K562 (cell line): ENCODE measurements around the gene ANKRD13A. TPM values are rescaled to one million over a fixed set of nuclear protein-coding genes. Genes with fewer than 3 reads are reported as not detected.

Source experiments
- ARID1B ChIP-seq: fragments of 450-650 bp; IDR thresholded peaks from 2 replicates; pipeline ENCODE4 v1.6.1; 2016; ENCODE audit warnings: antibody characterized with exemption, mild to moderate bottlenecking, inconsistent platforms
- ARID3A ChIP-seq: IDR thresholded peaks from 2 replicates; pipeline ENCODE4 v1.6.1; 2012; ENCODE audit warnings: low read depth, low read length, improper control_type of control experiment, borderline replicate concordance
- BRD4 ChIP-seq: fragments of 200-600 bp; sonication (generic); IDR thresholded peaks from 2 replicates; pipeline ENCODE4 v1.6.1; 2017; ENCODE audit warnings: inconsistent platforms
- CREBBP ChIP-seq: IDR thresholded peaks from one replicate; pipeline ENCODE4 v1.6.1; 2012; ENCODE audit warnings: low read depth, mild to moderate bottlenecking, control low read depth, inconsistent platforms, low read length
- CXXC5 ChIP-seq: fragments of 250-450 bp; sonication (Bioruptor Pico); IDR thresholded peaks from 2 replicates; pipeline ENCODE4 v1.8.0; 2022; ENCODE audit warnings: inconsistent platforms, mild to moderate bottlenecking, moderate library complexity
- E2F3 ChIP-seq: fragments of 250-450 bp; sonication (Bioruptor Pico); IDR thresholded peaks from 2 replicates; pipeline ENCODE4 v1.4.0; 2020; ENCODE audit warnings: mild to moderate bottlenecking
- EGR1 ChIP-seq: fragments of 450-650 bp; conservative IDR thresholded peaks from 2 replicates; pipeline ENCODE4 v1.6.1; 2017; ENCODE audit warnings: mild to moderate bottlenecking
- ERF ChIP-seq: fragments of 450-650 bp; formaldehyde crosslinking; IDR thresholded peaks from 2 replicates; pipeline ENCODE4 v1.4.0; 2020; ENCODE audit warnings: mild to moderate bottlenecking, mixed read lengths
- FOXK2 ChIP-seq, 2 experiments: fragments of 450-650 bp; IDR thresholded peaks in 1 of 2; conservative IDR thresholded peaks in 1 of 2; 2 replicates each; pipeline ENCODE4 v1.6.1; 2016; ENCODE audit warnings: low read depth in 2 of 2, mild to moderate bottlenecking in 1 of 2
- HDAC3 ChIP-seq: fragments of 450-650 bp; IDR thresholded peaks from 2 replicates; pipeline ENCODE4 v1.6.1; 2018; ENCODE audit warnings: borderline replicate concordance, mild to moderate bottlenecking, moderate library complexity; ENCODE audit not compliant: partially characterized antibody
- HDGF ChIP-seq: fragments of 450-650 bp; IDR thresholded peaks from 2 replicates; pipeline ENCODE4 v1.6.1; 2016
- ID3 ChIP-seq, 2 experiments: fragments of 250-450 bp in 1 of 2; fragments of 450-650 bp in 1 of 2; sonication (Bioruptor Pico) in 1 of 2; IDR thresholded peaks; 2 replicates each; pipeline versions ENCODE4 v1.6.1 to v1.8.0; 2016 to 2021; ENCODE audit warnings: mild to moderate bottlenecking in 2 of 2, moderate library complexity in 2 of 2, missing compliant biosample characterization in 1 of 2, missing genetic modification characterization in 1 of 2
- JUN ChIP-seq, 2 experiments: sonication (generic) in 1 of 2; formaldehyde crosslinking in 1 of 2; IDR thresholded peaks; 2 replicates each; pipeline versions ENCODE4 v1.6.1 to v1.8.0; 2012 to 2022; ENCODE audit warnings: borderline replicate concordance in 2 of 2, mild to moderate bottlenecking in 2 of 2, improper control_type of control experiment in 1 of 2, low read depth in 1 of 2, low read length in 1 of 2, missing genetic modification reagents in 1 of 2
- JUNB ChIP-seq: fragments of 450-650 bp; formaldehyde crosslinking; conservative IDR thresholded peaks from 2 replicates; pipeline ENCODE4 v1.4.0; 2020; ENCODE audit warnings: mild to moderate bottlenecking
- KLF6 ChIP-seq: fragments of 250-450 bp; sonication (Bioruptor Pico); IDR thresholded peaks from 2 replicates; pipeline ENCODE4 v1.4.0; 2020; ENCODE audit warnings: mild to moderate bottlenecking, moderate library complexity, borderline replicate concordance
- LCOR ChIP-seq: sonication (generic); formaldehyde crosslinking; IDR thresholded peaks from 2 replicates; pipeline ENCODE4 v1.8.0; 2022; ENCODE audit warnings: mild to moderate bottlenecking, missing genetic modification reagents
- POLR2B ChIP-seq: fragments of 450-650 bp; IDR thresholded peaks from 2 replicates; pipeline ENCODE4 v1.6.1; 2018; ENCODE audit warnings: low read depth; ENCODE audit not compliant: partially characterized antibody
- SMAD4 ChIP-seq: fragments of 250-450 bp; sonication (Bioruptor Pico); conservative IDR thresholded peaks from 2 replicates; pipeline ENCODE4 v1.8.0; 2021; ENCODE audit warnings: inconsistent platforms, mild to moderate bottlenecking, moderate library complexity
- SREBF1 ChIP-seq: fragments of 150-350 bp; IDR thresholded peaks from 2 replicates; pipeline ENCODE4 v1.6.1; 2014; ENCODE audit warnings: antibody characterized with exemption, low read depth, low read length, borderline replicate concordance
- SUPT5H ChIP-seq: fragments of 450-650 bp; IDR thresholded peaks from 2 replicates; pipeline ENCODE4 v1.6.1; 2016
- TAF9B ChIP-seq: fragments of 450-650 bp; IDR thresholded peaks from 2 replicates; pipeline ENCODE4 v1.6.1; 2018; ENCODE audit warnings: mild to moderate bottlenecking; ENCODE audit not compliant: partially characterized antibody
- ZNF589 ChIP-seq: fragments of 200-800 bp; sonication (Bioruptor generic); IDR thresholded peaks from 2 replicates; pipeline ENCODE4 v1.6.1; 2016; ENCODE audit warnings: low read depth, missing genetic modification characterization, missing compliant biosample characterization
- ZNF740 ChIP-seq, 3 experiments: fragments of 200-800 bp in 1 of 3; sonication (Bioruptor generic) in 1 of 3; sonication (generic) in 1 of 3; formaldehyde crosslinking in 1 of 3; IDR thresholded peaks; 2 replicates each; pipeline versions ENCODE4 v1.6.1 to v1.8.0; 2016 to 2022; ENCODE audit warnings: mild to moderate bottlenecking in 2 of 3, missing compliant biosample characterization in 2 of 3, missing genetic modification characterization in 2 of 3, missing genetic modification reagents in 1 of 3
- ZNF785 ChIP-seq: fragments of 250-450 bp; sonication (Bioruptor Pico); IDR thresholded peaks from 2 replicates; pipeline ENCODE4 v1.4.0; 2020; ENCODE audit warnings: mild to moderate bottlenecking
- polyA plus RNA-seq, 8 experiments: library from polyadenylated mRNA; depleted of rRNA in 4 of 8; stranded (reverse) in 5 of 8; unstranded in 3 of 8; fragments of >200 nt; fragmentation: Nextera tagmentation in 2 of 8; fragmentation: Illumina TruSeq in 1 of 8; extraction: Ambion mirVana in 2 of 8; extraction: Trizol in 1 of 8; gene quantifications; 2 replicates each; pipeline versions ENCODE4 v1.2.1 to v1.2.3, GENCODE V29; 2011 to 2014; ENCODE audit warnings: inconsistent platforms in 1 of 8, missing spikeins in 1 of 8
- total RNA-seq, 7 experiments: library from RNA; depleted of rRNA in 6 of 7; stranded (reverse); fragments of >200 nt in 6 of 7; fragmentation: Illumina TruSeq in 2 of 7; extraction: Trizol in 2 of 7; gene quantifications; 2 replicates each; pipeline versions ENCODE4 v1.2.1 to v1.2.3, GENCODE V29; 2011 to 2021; ENCODE audit warnings: low replicate concordance in 1 of 7

ANKRD13A gene
- total and polyA plus RNA-seq, 9 of the 15 experiments (the other 6 are each of a cell fraction or from before 2014, with no cell fraction given) = 5.0 to 55.0 (median 41.5) TPM

GRCh38 chr12:110079477-110080400, 80.5 kb downstream of the ANKRD13A start (continued):
- TF ChIP-seq ARID1B = peak; percentile 75
- peak; percentile 91 for TF ChIP-seq LCOR (CRISPR knock-in tag)
- TF ChIP-seq CXXC5 (CRISPR knock-in tag) = peak; percentile 66
- TF ChIP-seq ZNF589 (CRISPR knock-in tag) = 0 out of 2 replicates have a peak, but pooled peaks have one; percentile 92
- TF ChIP-seq CREBBP = no peak
- peak; percentile 2; the same call in 1 of the 2 replicates for TF ChIP-seq BRD4
- peak; percentile 47; the same call in 1 of the 2 replicates for TF ChIP-seq JUN (IDR thresholded peaks at IDR 0.05; ENCODE audit: borderline replicate concordance, low read depth, low read length)
- TF ChIP-seq JUN (CRISPR knock-in tag; IDR thresholded peaks at IDR 0.05; ENCODE audit: borderline replicate concordance) = no peak
- TF ChIP-seq EGR1 = peak; percentile 68
- TF ChIP-seq ARID3A = peak; percentile 65; the same call in 1 of the 2 replicates
- TF ChIP-seq ZNF785 = no peak
- peak; percentile 92 to 93 for TF ChIP-seq FOXK2 (conservative IDR thresholded peaks at IDR 0.05 in 1 of 2, IDR thresholded peaks at IDR 0.05 in 1 of 2; ENCODE audit: low read depth in 2 of 2)
- TF ChIP-seq HDAC3 = peak; percentile 79
- no peak for TF ChIP-seq HDGF
- no peak for TF ChIP-seq ID3 (CRISPR knock-in tag; IDR thresholded peaks at IDR 0.05)
- peak; percentile 87; the same call in 1 of the 2 replicates for TF ChIP-seq ID3 (tag; IDR thresholded peaks at IDR 0.05)
- TF ChIP-seq SREBF1 = no peak
- no peak for TF ChIP-seq JUNB
- TF ChIP-seq SUPT5H = peak; percentile 55; the same call in 1 of the 2 replicates
- no peak for TF ChIP-seq POLR2B
- TF ChIP-seq ZNF740 (CRISPR knock-in tag; IDR thresholded peaks at IDR 0.05) = no peak
- TF ChIP-seq ZNF740 (tag; IDR thresholded peaks at IDR 0.05) = no peak; a peak in 1 of 4 replicates
- peak; percentile 83 for TF ChIP-seq SMAD4 (CRISPR knock-in tag)
- peak; percentile 56 for TF ChIP-seq TAF9B
- TF ChIP-seq ERF = no peak
- peak; percentile 70; the same call in 1 of the 2 replicates for TF ChIP-seq KLF6
- TF ChIP-seq E2F3 (CRISPR knock-in tag) = peak; percentile 58; the same call in 1 of the 2 replicates
